Liver (tissue), 9 donors: ENCODE results near the gene OGFOD3. TPM values are rescaled to one million over a fixed set of nuclear protein-coding genes. Genes with fewer than 3 reads are reported as not detected.

Experiments used
- DNase-seq: peaks from one replicate; pipeline ENCODE4 v3.0.0-alpha.2; 2017; ENCODE audit warnings: low spot score
- H3K27ac ChIP-seq, 2 donors: one replicate each; pipeline ENCODE4 v1.7.0; 2013; ENCODE audit warnings: inconsistent platforms in 2 of 2, low read length in 2 of 2, control low read depth in 1 of 2, low read depth in 1 of 2, mild to moderate bottlenecking in 1 of 2
- H3K27me3 ChIP-seq, 4 donors: one replicate each; pipeline versions ENCODE4 v1.6.1 to v1.7.0; 2013; ENCODE audit warnings: low read length in 3 of 4, inconsistent platforms in 1 of 4, mild to moderate bottlenecking in 1 of 4, moderate library complexity in 1 of 4; ENCODE audit not compliant: control insufficient read depth in 4 of 4, insufficient read depth in 4 of 4
- H3K36me3 ChIP-seq, 4 donors: one replicate each; pipeline versions ENCODE4 v1.6.1 to v1.7.0; 2013; ENCODE audit warnings: low read length in 3 of 4, mild to moderate bottlenecking in 3 of 4, low read depth in 1 of 4, moderate library complexity in 1 of 4; ENCODE audit not compliant: control insufficient read depth in 4 of 4, insufficient read depth in 3 of 4
- H3K4me1 ChIP-seq, 4 donors: one replicate each; pipeline versions ENCODE4 v1.6.1 to v1.7.0; 2013; ENCODE audit warnings: low read length in 3 of 4, mild to moderate bottlenecking in 3 of 4, moderate library complexity in 1 of 4; ENCODE audit not compliant: control insufficient read depth in 4 of 4, insufficient read depth in 4 of 4
- H3K4me3 ChIP-seq, 3 donors: one replicate each; pipeline versions ENCODE4 v1.6.1 to v1.7.0; 2013; ENCODE audit warnings: low read length in 3 of 3, control low read depth in 1 of 3, low read depth in 1 of 3, mild to moderate bottlenecking in 1 of 3
- H3K9ac ChIP-seq, 2 donors: one replicate each; pipeline ENCODE4 v1.7.0; 2013; ENCODE audit warnings: low read length in 2 of 2, mild to moderate bottlenecking in 2 of 2, moderate library complexity in 2 of 2, control low read depth in 1 of 2, low read depth in 1 of 2
- H3K9me3 ChIP-seq, 4 donors: one replicate each; pipeline versions ENCODE4 v1.6.1 to v1.7.0; 2013; ENCODE audit warnings: low read length in 3 of 4; ENCODE audit not compliant: control insufficient read depth in 4 of 4
- FOXA1 ChIP-seq: IDR thresholded peaks from 2 replicates; pipeline ENCODE4 v1.6.1; 2016; ENCODE audit warnings: antibody characterized with exemption
- FOXA2 ChIP-seq: IDR thresholded peaks from 2 replicates; pipeline ENCODE4 v1.6.1; 2016; ENCODE audit warnings: antibody characterized with exemption
- GABPA ChIP-seq, 2 donors: IDR thresholded peaks in 1 of 2; conservative IDR thresholded peaks in 1 of 2; 2 replicates each; pipeline ENCODE4 v1.6.1; 2016; ENCODE audit warnings: antibody characterized with exemption in 2 of 2, mild to moderate bottlenecking in 1 of 2, moderate library complexity in 1 of 2
- HNF4A ChIP-seq, 2 donors: conservative IDR thresholded peaks; 2 replicates each; pipeline ENCODE4 v1.6.1; 2016; ENCODE audit warnings: antibody characterized with exemption in 2 of 2, mild to moderate bottlenecking in 2 of 2
- HNF4G ChIP-seq: IDR thresholded peaks from 2 replicates; pipeline ENCODE4 v1.6.1; 2016; ENCODE audit warnings: antibody characterized with exemption
- JUND ChIP-seq, 2 donors: IDR thresholded peaks; 2 replicates each; pipeline ENCODE4 v1.6.1; 2016; ENCODE audit warnings: antibody characterized with exemption in 2 of 2
- NR2F2 ChIP-seq: IDR thresholded peaks from 2 replicates; pipeline ENCODE4 v1.6.1; 2016; ENCODE audit warnings: antibody characterized with exemption
- RAD21 ChIP-seq, 2 donors: IDR thresholded peaks; 2 replicates each; pipeline ENCODE4 v1.6.1; 2016; ENCODE audit warnings: antibody characterized with exemption in 2 of 2, mild to moderate bottlenecking in 2 of 2
- RXRA ChIP-seq, 2 donors: IDR thresholded peaks; 2 replicates each; pipeline ENCODE4 v1.6.1; 2017 to 2018; ENCODE audit warnings: antibody characterized with exemption in 2 of 2, mild to moderate bottlenecking in 1 of 2
- SP1 ChIP-seq: IDR thresholded peaks from 2 replicates; pipeline ENCODE4 v1.6.1; 2018; ENCODE audit warnings: antibody characterized with exemption, mild to moderate bottlenecking
- TAF1 ChIP-seq: conservative IDR thresholded peaks from 2 replicates; pipeline ENCODE4 v1.6.1; 2016; ENCODE audit warnings: antibody characterized with exemption, mild to moderate bottlenecking
- YY1 ChIP-seq: IDR thresholded peaks from 2 replicates; pipeline ENCODE4 v1.6.1; 2016; ENCODE audit warnings: antibody characterized with exemption, mild to moderate bottlenecking
- WGBS: extraction: QIAGEN DNeasy Blood & Tissue Kit; methylation state at CpG from one replicate; pipeline ENCODE4 v1.1.7; 2013; 5-methylcytosine and 5-hydroxymethylcytosine counted together
- polyA plus RNA-seq, 2 donors: library from polyadenylated mRNA; stranded (reverse) in 1 of 2; unstranded in 1 of 2; fragments of 200-250 nt in 1 of 2; fragments of >200 nt in 1 of 2; fragmentation: Nextera tagmentation in 1 of 2; extraction: Ambion mirVana in 1 of 2; gene quantifications; one replicate each; pipeline versions ENCODE4 v1.2.1 to v1.2.3, GENCODE V29; 2013 to 2015
- total RNA-seq, 2 donors: library from RNA; depleted of rRNA; stranded (reverse); fragments of >200 nt; gene quantifications; one replicate each; pipeline ENCODE4 v1.2.3, GENCODE V29; 2014
- TF ChIP-seq, protein P1 (sequence below): IDR thresholded peaks from 2 replicates; pipeline ENCODE4 v1.6.1; 2016; ENCODE audit warnings: antibody characterized with exemption, mild to moderate bottlenecking
- TF ChIP-seq, protein P2 (sequence below): fragments of 150-350 bp; IDR thresholded peaks from 2 replicates; pipeline ENCODE4 v1.5.1; 2017; ENCODE audit warnings: improper control_type of control experiment, low read depth, low read length; ENCODE audit not compliant: missing input control
- TF ChIP-seq, protein P3 (sequence below): IDR thresholded peaks from 2 replicates; pipeline ENCODE4 v1.6.1; 2016; ENCODE audit warnings: antibody characterized with exemption
- TF ChIP-seq, protein P4 (sequence below): IDR thresholded peaks from 2 replicates; pipeline ENCODE4 v1.6.1; 2016; ENCODE audit warnings: antibody characterized with exemption
- donor health status: healthy.
- donor health status: healthy.
- donor health status: healthy.
- donor health status: healthy.
- donor health status: healthy.

OGFOD3 gene
- total and polyA plus RNA-seq, 4 donors: 15.0 to 23.2 (median 18.5) TPM

DNA sequence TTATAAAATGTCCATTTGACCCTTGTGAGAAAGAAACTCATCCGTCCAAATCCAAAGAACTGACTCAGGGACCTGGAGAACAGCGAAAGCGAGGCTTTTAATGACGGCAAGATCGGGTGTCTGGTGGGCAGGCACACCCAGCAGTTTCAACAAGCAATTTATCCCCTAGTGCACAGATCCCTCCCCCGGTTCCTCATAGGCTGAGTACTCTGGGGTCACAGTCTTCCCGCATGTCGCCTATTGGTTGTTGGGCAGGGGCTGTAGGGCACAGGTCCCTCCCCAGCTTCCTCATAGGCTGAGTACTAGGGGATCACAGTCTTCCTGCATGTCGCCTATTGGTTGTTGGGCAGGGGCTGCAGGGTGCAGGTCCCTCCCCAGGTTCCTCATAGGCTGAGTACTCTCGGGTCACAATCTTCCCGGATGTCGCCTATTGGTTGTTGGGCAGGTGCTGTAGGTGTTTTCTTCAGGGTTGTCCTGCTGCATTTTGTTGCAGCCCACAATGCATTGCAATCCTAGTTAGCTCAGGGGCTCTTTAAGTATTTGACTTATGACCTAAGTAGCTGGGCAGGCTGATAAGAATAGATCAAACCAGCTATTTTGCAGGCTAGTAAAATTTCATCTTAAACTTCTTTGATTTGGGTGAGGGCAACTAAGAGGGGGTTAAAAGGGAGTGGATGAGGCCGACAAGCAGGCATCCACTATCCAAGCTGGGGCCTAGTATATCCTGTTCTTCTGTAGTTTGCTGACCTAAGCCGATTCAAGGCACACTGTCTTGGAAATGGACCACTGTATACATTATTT lies 50.5 kb downstream of the OGFOD3 start:
- Histone ChIP-seq H3K9me3 (no peaks in the 10 kb centered on the region), H3K27ac (no peak overlapping the region), H3K4me1 (peaks cover 5 to 20% (median 11%) of the 10 kb centered on the region in 4 donors), H3K4me3 (no peak overlapping the region), H3K27me3 (peaks cover 0 to 10% (median 3%) of the 10 kb centered on the region in 4 donors), H3K36me3 (no peaks in the 10 kb centered on the region), H3K9ac (no peak overlapping the region)
- 92% methylated on average over 14 of the region's 14 CpGs for WGBS
- no peak for DNase-seq
- TF ChIP-seq YY1: no peak
- TF ChIP-seq RXRA (IDR thresholded peaks at IDR 0.05): no peak
- no peak for TF ChIP-seq HNF4A (conservative IDR thresholded peaks at IDR 0.05)
- no peak for TF ChIP-seq GABPA (IDR thresholded peaks at IDR 0.05 in 1 of 2, conservative IDR thresholded peaks at IDR 0.05 in 1 of 2)
- TF ChIP-seq FOXA1: no peak
- no peak for TF ChIP-seq SP1
- TF ChIP-seq JUND (IDR thresholded peaks at IDR 0.05): no peak
- no peak for TF ChIP-seq HNF4G
- TF ChIP-seq, protein P1, sequence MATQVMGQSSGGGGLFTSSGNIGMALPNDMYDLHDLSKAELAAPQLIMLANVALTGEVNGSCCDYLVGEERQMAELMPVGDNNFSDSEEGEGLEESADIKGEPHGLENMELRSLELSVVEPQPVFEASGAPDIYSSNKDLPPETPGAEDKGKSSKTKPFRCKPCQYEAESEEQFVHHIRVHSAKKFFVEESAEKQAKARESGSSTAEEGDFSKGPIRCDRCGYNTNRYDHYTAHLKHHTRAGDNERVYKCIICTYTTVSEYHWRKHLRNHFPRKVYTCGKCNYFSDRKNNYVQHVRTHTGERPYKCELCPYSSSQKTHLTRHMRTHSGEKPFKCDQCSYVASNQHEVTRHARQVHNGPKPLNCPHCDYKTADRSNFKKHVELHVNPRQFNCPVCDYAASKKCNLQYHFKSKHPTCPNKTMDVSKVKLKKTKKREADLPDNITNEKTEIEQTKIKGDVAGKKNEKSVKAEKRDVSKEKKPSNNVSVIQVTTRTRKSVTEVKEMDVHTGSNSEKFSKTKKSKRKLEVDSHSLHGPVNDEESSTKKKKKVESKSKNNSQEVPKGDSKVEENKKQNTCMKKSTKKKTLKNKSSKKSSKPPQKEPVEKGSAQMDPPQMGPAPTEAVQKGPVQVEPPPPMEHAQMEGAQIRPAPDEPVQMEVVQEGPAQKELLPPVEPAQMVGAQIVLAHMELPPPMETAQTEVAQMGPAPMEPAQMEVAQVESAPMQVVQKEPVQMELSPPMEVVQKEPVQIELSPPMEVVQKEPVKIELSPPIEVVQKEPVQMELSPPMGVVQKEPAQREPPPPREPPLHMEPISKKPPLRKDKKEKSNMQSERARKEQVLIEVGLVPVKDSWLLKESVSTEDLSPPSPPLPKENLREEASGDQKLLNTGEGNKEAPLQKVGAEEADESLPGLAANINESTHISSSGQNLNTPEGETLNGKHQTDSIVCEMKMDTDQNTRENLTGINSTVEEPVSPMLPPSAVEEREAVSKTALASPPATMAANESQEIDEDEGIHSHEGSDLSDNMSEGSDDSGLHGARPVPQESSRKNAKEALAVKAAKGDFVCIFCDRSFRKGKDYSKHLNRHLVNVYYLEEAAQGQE: no peak
- TF ChIP-seq, protein P2, sequence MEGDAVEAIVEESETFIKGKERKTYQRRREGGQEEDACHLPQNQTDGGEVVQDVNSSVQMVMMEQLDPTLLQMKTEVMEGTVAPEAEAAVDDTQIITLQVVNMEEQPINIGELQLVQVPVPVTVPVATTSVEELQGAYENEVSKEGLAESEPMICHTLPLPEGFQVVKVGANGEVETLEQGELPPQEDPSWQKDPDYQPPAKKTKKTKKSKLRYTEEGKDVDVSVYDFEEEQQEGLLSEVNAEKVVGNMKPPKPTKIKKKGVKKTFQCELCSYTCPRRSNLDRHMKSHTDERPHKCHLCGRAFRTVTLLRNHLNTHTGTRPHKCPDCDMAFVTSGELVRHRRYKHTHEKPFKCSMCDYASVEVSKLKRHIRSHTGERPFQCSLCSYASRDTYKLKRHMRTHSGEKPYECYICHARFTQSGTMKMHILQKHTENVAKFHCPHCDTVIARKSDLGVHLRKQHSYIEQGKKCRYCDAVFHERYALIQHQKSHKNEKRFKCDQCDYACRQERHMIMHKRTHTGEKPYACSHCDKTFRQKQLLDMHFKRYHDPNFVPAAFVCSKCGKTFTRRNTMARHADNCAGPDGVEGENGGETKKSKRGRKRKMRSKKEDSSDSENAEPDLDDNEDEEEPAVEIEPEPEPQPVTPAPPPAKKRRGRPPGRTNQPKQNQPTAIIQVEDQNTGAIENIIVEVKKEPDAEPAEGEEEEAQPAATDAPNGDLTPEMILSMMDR: no peak
- TF ChIP-seq, protein P3, sequence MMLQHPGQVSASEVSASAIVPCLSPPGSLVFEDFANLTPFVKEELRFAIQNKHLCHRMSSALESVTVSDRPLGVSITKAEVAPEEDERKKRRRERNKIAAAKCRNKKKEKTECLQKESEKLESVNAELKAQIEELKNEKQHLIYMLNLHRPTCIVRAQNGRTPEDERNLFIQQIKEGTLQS: no peak
- TF ChIP-seq TAF1: no peak
- no peak for TF ChIP-seq NR2F2

DNA sequence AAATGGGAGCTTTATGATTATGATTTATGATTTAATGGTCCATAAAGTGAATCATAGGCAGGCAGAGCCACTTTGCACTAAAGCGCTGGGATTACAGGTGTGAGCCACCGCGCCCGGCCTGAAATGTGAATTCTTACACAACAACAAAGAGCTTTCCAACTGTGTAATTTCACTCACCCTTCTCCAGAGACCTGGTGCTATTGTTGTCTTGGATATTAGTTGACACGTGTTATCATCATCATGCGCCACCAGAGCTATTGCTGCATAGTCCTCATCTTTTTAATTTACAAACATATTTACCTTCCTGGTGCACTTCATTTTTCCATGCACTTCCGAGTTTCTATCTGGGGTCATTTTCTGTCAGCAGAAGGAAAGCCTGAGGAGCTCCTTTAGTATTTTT lies 51.6 kb downstream of the OGFOD3 start:
- Histone ChIP-seq H3K27me3 (peaks cover 0 to 4% (median 1%) of the 10 kb centered on the region in 4 donors), H3K36me3 (no peaks in the 10 kb centered on the region), H3K4me3 (no peak overlapping the region), H3K9ac (no peak overlapping the region), H3K27ac (no peak overlapping the region), H3K4me1 (peaks cover 5 to 16% (median 10%) of the 10 kb centered on the region in 4 donors), H3K9me3 (no peaks in the 10 kb centered on the region)
- WGBS: 84% methylated on average over 7 of the region's 7 CpGs
- no peak for DNase-seq
- TF ChIP-seq, protein P4, sequence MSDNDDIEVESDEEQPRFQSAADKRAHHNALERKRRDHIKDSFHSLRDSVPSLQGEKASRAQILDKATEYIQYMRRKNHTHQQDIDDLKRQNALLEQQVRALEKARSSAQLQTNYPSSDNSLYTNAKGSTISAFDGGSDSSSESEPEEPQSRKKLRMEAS: no peak
- TF ChIP-seq SP1: no peak
- no peak for TF ChIP-seq YY1
- TF ChIP-seq TAF1: no peak
- TF ChIP-seq FOXA2: no peak
- no peak for TF ChIP-seq HNF4A (conservative IDR thresholded peaks at IDR 0.05)
- no peak for TF ChIP-seq GABPA (IDR thresholded peaks at IDR 0.05 in 1 of 2, conservative IDR thresholded peaks at IDR 0.05 in 1 of 2)
- no peak for TF ChIP-seq RAD21 (IDR thresholded peaks at IDR 0.05)
- no peak for TF ChIP-seq RXRA (IDR thresholded peaks at IDR 0.05)
- TF ChIP-seq NR2F2: no peak
- TF ChIP-seq, protein P1: no peak
- TF ChIP-seq, protein P2: no peak
- no peak for TF ChIP-seq FOXA1
